ENCODE measurements around the gene PPP3R1.

Gene PPP3R1

DNA sequence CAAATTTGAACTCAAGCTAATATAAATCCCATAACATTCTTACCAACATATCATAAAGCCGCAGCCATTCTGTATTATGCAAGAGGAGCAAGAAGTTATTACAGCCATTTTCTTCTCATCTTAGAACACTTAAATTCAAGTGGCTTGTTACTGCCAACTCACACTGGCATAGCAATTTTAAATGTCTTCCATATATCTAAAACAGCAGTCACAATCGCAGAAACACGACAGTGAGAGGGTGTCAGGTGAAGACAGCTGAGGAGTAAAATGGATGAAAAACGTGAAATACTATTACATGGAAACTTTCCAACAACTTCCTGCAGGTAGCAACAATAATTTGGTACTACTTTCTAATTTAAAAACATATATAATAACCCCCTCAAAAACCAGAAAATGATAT lies 17.9 kb downstream of the PPP3R1 start:
- no peak for DNase-seq (ENCODE audit: low spot score)

- no peak for DNase-seq (ENCODE audit: low spot score)
Observed at GRCh38 chr2:68231061-68231372, 21.3 kb downstream of the PPP3R1 start.

- no peak for DNase-seq (ENCODE audit: low spot score)
Observed at GRCh38 chr2:68230241-68231060, 21.9 kb downstream of the PPP3R1 start.

- no peak for DNase-seq (ENCODE audit: low spot score)
Observed at GRCh38 chr2:68226794-68227193, 25.5 kb downstream of the PPP3R1 start.

DNA sequence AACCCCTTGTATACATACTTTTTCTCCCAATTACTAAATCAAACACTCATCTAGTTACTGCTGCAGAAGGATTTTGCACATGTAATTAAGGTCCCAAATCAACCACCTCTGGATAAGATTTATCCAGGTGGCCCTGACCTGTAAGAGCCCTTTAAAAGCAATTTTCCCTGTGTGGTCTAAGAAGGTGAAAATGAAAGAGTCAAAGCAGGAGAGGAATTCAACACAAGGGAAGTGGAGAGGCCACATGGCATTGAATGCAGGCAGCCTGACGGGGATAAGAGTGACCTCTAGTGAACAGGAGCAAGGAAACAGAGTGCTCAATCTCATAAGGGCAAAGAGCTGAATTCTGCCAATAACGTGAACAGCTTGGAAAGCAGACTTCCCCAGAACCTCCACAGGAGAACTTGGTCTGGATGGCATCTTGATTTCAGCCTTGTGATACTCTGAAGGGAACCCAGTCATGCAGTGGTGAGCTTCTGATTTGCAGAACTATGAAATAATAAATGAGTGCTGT lies 27.2 kb downstream of the PPP3R1 start:
- peak; percentile 53 for DNase-seq (ENCODE audit: low spot score)

GRCh38 chr2:68223419-68223818 lies 28.9 kb downstream of the PPP3R1 start:
- DNase-seq (ENCODE audit: low spot score) = no peak

DNA sequence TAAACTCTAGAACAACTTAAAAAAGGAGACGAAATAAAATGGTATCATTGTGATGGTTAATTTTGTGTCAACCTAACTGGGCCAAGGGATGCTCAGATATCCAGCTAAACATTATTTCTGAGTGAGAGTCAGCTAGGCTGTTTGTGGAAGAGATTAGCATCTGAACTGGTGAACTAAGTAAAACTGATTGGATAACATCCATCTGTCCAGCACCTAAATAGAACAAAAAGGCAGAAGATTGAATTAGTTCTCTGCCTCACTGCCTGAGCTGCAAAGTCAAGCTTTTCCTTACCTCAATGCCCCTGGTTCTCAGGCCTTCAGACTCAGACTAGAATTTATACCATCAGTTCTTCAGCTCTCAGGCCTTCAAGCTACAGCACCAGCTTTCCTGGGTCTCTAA lies 30.0 kb downstream of the PPP3R1 start:
- DNase-seq (ENCODE audit: low spot score) = no peak

DNA sequence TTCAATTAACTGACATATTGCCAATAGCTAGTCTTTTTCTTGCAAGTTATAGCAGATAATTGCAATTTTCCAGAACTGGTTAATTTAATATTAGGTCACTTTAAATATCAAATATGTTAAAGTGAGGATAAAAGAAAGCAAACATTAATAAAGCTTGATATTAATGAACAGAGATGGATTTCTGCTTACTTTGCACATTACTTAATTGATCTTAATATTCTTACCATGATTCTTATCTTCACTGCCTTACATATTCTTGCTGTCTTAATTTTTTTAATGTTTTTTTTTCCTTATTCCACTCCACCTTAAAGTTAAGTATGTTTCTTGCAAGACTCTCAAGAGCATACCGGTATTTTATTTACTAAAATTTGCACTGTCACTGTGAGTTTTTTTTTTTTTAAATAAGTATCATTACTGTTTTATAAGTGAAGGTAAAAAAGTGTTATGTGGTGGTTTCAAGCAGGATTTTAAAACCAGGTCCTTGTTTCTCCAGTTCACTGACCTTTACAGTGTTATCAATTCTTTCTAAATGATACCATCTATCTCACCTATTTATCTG lies 33.9 kb downstream of the PPP3R1 start:
- no peak for DNase-seq (ENCODE audit: low spot score)

DNA sequence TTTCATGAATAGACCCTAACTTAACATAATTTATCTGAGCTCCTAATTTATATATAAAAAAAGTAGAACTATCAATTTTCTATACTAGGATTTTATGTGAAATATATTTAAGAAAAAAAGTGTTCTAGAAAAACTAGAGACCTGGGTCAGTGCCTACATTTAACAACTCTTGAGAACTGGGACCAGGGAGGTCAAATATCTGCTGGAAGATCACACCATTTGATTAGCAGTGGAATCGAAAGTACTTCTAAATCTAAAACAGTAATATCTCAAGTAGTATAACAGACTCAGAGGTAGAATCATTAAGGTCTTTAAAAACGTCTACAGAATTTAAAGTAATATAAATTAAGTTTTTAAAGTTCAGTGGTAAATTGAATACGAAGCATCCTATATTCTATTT lies 34.6 kb downstream of the PPP3R1 start:
- no peak for DNase-seq (ENCODE audit: low spot score)

- DNase-seq (ENCODE audit: low spot score) = no peak
Observed at GRCh38 chr2:68216454-68217310, 35.6 kb downstream of the PPP3R1 start.

- DNase-seq (ENCODE audit: low spot score) = no peak
Observed at GRCh38 chr2:68214381-68214780, 38.0 kb downstream of the PPP3R1 start.

DNA sequence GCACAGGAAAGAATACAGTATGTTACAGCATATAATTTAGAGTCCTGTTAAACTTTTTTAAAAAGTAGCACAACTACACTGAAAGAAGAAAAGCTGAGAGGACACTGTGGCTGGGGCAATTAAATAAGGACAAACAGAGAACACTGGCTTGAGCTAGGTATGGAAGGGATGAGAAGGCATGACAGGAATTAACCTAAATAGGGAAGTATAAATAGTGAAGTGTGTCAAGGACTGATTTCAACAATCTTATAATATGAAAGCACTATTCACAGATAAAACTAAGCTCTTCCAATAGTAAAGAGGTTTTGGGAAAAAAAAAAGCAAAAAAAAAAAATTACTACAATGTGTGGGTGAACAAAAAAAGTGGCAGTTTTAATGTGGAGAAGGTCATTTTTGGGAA lies 45.5 kb downstream of the PPP3R1 start:
- no peak for DNase-seq (ENCODE audit: low spot score)

DNA sequence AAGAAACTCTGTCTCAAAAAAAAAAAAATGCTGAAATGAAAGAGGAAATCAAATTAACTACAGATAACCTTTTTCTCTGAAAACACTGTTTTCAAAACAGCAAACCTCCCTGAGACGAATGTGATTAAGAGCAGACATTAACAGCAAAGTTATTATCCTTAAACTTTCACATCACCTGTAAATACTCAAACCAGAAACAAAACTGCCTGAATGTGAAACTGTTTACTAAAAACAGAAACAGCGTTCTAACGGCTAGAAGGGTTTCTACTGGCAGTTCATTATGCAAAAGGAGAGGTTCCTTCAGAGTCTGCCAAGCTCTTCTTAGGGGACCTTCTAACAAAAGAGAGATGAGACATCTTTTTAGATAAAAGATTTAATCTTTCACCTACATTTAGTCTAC lies 48.7 kb downstream of the PPP3R1 start:
- no peak for DNase-seq (ENCODE audit: low spot score)

DNA sequence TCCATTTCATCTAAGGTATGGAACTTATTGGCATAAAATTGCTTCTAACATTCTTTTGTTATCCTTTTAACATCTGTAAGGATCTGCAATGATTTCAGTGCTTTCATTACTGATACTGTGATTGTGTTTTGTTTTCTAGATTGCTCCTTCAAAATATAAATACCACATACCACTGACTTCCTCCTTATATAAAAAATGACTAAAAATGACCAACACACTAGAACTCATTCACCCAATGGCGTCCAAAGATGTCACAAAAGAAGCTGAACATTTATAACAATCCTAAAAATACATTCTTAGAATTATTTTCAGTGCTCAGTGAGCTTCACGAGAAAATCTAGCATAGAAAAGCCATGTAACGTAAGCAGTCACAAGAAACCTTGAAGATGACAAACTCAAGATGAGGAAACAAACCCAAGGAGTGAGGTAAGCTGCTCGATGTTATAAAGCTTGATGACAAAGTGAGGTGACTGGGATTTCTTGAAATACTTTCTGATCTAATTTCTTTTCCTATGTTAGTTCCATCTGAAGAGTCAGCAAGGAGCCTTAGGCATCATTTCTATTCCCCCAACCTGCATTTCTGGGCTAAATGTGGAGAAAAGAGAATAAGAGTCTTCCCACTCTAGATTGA lies 52.1 kb downstream of the PPP3R1 start:
- no peak for DNase-seq (ENCODE audit: low spot score)

- DNase-seq (ENCODE audit: low spot score) = peak; percentile 47
Observed at GRCh38 chr2:68196120-68196716, 56.1 kb downstream of the PPP3R1 start.

GRCh38 chr2:68195096-68195495 lies 57.2 kb downstream of the PPP3R1 start:
- DNase-seq (ENCODE audit: low spot score) = no peak

GRCh38 chr2:68193787-68194372 lies 58.5 kb downstream of the PPP3R1 start:
- DNase-seq (ENCODE audit: low spot score) = no peak

DNA sequence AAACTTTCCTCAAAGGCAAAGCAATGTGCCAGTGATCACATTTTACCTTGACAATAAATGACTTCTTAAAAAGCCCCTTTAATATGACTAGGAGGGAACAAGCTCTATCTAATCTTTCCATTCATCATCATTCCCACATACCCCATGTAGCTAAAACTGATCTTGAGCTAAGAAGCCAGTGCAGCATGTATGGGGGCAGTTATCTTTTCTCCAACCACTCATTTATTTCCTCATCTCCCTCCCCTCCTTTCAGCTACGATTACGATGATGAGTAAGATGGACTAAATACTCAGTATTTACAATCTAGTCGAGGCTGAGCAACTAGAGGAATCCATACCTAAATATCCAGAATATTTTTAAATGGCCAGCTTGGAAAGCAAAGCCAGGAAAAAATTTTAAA lies 59.2 kb downstream of the PPP3R1 start:
- DNase-seq (ENCODE audit: low spot score) = no peak

- DNase-seq (ENCODE audit: low spot score) = no peak
Observed at GRCh38 chr2:68190991-68191731, 61.2 kb downstream of the PPP3R1 start.

- no peak for DNase-seq (ENCODE audit: low spot score)
Observed at GRCh38 chr2:68189991-68190784, 62.1 kb downstream of the PPP3R1 start.

Measured in pons (tissue), 1 donor.